ENCODE measurements around the gene CTIF. TPM values are rescaled to one million over a fixed set of nuclear protein-coding genes. Genes with fewer than 3 reads are reported as not detected.

CTIF gene
- total RNA-seq, 2 experiments from 2014 or later = 0.06 to 0.38 TPM

GRCh38 chr18:48847807-48848486, 309.1 kb downstream of the CTIF start:
- no peak for DNase-seq (ENCODE audit: low spot score)
- Histone ChIP-seq H3K36me3 (ENCODE audit: insufficient read depth, low read length) (no peaks in the 10 kb centered on the region), H4K20me1 (ENCODE audit: insufficient read depth, low read length) (no peaks in the 10 kb centered on the region), H3K4me1 (ENCODE audit: insufficient read depth, low read length, poor library complexity, severe bottlenecking) (peaks cover 11% of the 10 kb centered on the region), H3K27ac (ENCODE audit: low read depth, low read length, poor library complexity, severe bottlenecking) (no peak overlapping the region), H3K9me2 (ENCODE audit: insufficient read depth, low read length) (no peaks in the 10 kb centered on the region), H3K4me2 (ENCODE audit: low read length) (no peak overlapping the region), H3K4me3 (ENCODE audit: low read depth, low read length, poor library complexity, severe bottlenecking) (no peak overlapping the region), H3K9me3 (ENCODE audit: low read length) (no peaks in the 10 kb centered on the region), H2AFZ (ENCODE audit: low read length) (no peak overlapping the region), H3K79me2 (ENCODE audit: insufficient read depth, low read depth, low read length) (no peaks in the 10 kb centered on the region)
- intact Hi-C loops (cut with micrococcal nuclease; ENCODE audit: unreplicated experiment) = no loop called here
- TF ChIP-seq, protein P1, sequence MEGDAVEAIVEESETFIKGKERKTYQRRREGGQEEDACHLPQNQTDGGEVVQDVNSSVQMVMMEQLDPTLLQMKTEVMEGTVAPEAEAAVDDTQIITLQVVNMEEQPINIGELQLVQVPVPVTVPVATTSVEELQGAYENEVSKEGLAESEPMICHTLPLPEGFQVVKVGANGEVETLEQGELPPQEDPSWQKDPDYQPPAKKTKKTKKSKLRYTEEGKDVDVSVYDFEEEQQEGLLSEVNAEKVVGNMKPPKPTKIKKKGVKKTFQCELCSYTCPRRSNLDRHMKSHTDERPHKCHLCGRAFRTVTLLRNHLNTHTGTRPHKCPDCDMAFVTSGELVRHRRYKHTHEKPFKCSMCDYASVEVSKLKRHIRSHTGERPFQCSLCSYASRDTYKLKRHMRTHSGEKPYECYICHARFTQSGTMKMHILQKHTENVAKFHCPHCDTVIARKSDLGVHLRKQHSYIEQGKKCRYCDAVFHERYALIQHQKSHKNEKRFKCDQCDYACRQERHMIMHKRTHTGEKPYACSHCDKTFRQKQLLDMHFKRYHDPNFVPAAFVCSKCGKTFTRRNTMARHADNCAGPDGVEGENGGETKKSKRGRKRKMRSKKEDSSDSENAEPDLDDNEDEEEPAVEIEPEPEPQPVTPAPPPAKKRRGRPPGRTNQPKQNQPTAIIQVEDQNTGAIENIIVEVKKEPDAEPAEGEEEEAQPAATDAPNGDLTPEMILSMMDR (conservative IDR thresholded peaks at IDR 0.05; ENCODE audit: low read length) = no peak
- TF ChIP-seq EZH2phosphoT487 (IDR thresholded peaks at IDR 0.05; ENCODE audit: borderline replicate concordance, low read depth, low read length) = no peak
- POLR2A ChIA-PET = interaction anchor here (0.7 to 1.0 kb wide), 2 partner anchors 8 to 27 kb away, joined by 3 to 5 read pairs; no protein-coding TSS in a partner anchor
- CTCF ChIA-PET (ENCODE audit: unreplicated experiment) = no interaction called here
- no TSS peak for BruUV-seq (replicated peaks)

GRCh38 chr18:48848641-48849143, 309.9 kb downstream of the CTIF start:
- H3K79me2 ChIP-seq (ENCODE audit: insufficient read depth, low read depth, low read length) = no peaks in the 10 kb centered on the region
- intact Hi-C loops (cut with micrococcal nuclease; ENCODE audit: unreplicated experiment) = no loop called here
- DNase-seq (ENCODE audit: low spot score) = no peak
- no peaks in the 10 kb centered on the region for H3K9me3 ChIP-seq (ENCODE audit: low read length)
- H2AFZ ChIP-seq (ENCODE audit: low read length) = no peak overlapping the region
- BruUV-seq (replicated peaks) = no TSS peak
- no peaks in the 10 kb centered on the region for H3K36me3 ChIP-seq (ENCODE audit: insufficient read depth, low read length)
- no peaks in the 10 kb centered on the region for H3K9me2 ChIP-seq (ENCODE audit: insufficient read depth, low read length)
- no peak overlapping the region for H3K4me2 ChIP-seq (ENCODE audit: low read length)
- peaks cover 3% of the 10 kb centered on the region for H3K4me1 ChIP-seq (ENCODE audit: insufficient read depth, low read length, poor library complexity, severe bottlenecking)
- ChIA-PET CTCF (ENCODE audit: unreplicated experiment) (interaction anchor here (1.0 kb wide), 1 partner anchor 71 kb away, joined by 6 read pairs; no protein-coding TSS in a partner anchor), POLR2A (interaction anchor here (0.7 kb wide), 1 partner anchor 13 kb away, joined by 5 read pairs; no protein-coding TSS in a partner anchor)
- TF ChIP-seq, protein P1 (conservative IDR thresholded peaks at IDR 0.05; ENCODE audit: low read length) = no peak
- H3K27ac ChIP-seq (ENCODE audit: low read depth, low read length, poor library complexity, severe bottlenecking) = no peak overlapping the region
- H4K20me1 ChIP-seq (ENCODE audit: insufficient read depth, low read length) = no peaks in the 10 kb centered on the region
- H3K4me3 ChIP-seq (ENCODE audit: low read depth, low read length, poor library complexity, severe bottlenecking) = no peak overlapping the region

All from OCI-LY7 (cell line).